ENCODE results near the gene ICE2. TPM values are rescaled to one million over a fixed set of nuclear protein-coding genes. Genes with fewer than 3 reads are reported as not detected.
"Not testable (repeated sequence)": the region's sequence is repeated elsewhere in the genome, so short reads cannot be mapped to it uniquely, and the experiment has no call there.

ICE2 gene
- polyA plus RNA-seq, 4 donors, result 64.2 to 97.3 (median 88.6) TPM

DNA sequence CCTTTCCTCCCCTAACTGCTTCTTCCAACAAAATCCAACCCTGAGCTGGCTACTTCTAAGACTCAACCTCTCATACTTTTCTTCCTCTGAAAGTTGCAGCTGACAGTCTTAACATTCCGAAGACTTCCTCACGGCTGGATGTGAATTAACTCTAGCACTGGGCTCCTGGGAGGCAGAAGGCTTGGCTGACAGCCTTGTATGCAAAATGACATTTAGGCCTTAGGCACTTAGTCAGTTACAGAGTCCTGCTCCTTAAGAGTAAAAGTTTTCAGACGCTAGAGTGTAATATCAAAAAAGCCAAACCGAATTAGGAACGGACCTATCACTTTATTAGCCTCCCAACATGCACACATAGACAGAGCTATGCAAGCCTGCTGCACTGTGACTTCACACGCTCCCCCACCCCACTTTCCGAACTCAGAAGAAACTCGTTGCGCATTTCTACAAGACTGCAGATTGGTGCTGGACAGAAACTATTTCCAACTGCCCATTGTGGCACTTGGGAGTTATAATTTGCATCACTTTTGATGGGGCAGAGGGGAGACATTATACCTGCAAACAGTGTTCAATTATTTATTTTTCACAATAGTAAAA lies 65.6 kb downstream of the ICE2 start:
- no peak for DNase-seq (ENCODE audit: low read depth in 4 of 4, low spot score in 3 of 4)

DNA sequence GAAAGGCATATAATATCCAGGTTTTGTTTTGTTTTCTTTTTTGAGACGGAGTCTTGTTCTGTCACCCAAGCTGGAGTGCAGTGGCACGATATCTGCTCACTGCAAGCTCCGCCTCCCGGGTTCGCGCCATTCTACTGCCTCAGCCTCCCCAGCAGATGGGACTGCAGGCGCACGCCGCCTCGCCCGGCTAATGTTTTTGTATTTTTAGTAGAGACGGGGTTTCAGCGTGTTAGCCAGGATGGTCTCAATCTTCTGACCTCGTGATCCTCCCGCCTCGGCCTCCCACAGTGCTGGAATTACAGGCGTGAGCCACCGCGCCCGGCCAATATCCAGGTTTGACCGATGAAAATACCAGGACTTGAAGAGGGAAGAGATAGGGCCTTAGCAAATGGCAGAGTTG lies 66.1 kb downstream of the ICE2 start:
- not testable (repeated sequence) for DNase-seq (ENCODE audit: low read depth in 4 of 4, low spot score in 3 of 4)

DNA sequence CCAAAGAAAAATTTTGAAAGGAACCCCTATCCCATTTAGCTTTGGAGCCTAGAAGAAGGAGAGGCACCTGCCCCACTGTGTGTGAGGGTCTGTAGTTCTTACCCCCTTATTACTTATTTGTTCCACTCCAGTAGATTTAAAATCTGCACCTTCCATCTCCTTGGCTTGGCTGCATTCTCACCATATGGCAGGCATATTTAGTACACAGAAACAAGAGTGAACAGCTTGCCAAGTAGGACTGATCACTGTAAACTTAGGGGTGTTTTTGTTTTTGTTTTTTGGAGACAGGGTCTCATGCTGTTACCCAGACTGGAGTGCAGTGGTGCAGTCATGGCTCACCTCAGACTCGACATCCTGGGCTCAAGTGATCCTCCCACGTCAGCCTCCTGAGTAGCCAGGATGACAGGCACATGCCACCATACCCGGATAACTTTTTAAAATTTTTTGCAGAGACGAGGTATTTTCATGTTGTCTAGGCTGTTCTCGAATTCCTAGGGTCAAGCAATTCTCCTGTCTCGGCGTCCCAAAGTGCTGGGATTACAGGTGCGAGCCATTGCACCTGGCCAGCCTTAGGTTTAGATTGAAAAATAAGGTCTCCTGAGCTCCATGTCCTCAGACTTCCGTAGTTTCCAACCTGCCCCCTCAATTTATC lies 67.0 kb downstream of the ICE2 start:
- no peak for DNase-seq (ENCODE audit: low read depth in 4 of 4, low spot score in 3 of 4)

DNA sequence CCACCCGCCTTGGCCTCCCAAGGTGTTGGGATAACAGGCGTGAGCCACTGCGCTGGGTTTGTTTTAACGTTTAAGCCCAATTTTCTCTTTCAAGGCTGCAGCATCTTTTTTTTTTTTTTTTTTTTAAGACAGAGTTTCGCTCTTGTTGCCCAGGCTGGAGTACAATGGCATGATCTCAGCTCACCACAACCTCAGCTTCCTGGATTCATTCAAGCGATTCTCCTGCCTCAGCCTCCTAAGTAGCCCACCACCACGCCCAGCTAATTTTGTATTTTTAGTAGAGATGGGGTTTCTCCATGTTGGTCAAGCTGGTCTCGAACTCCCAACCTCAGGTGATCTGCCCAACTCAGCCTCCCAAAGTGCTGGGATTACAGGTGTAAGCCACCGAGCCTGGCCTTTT lies 68.6 kb downstream of the ICE2 start:
- DNase-seq (ENCODE audit: low read depth in 4 of 4, low spot score in 3 of 4), result not testable (repeated sequence)

DNA sequence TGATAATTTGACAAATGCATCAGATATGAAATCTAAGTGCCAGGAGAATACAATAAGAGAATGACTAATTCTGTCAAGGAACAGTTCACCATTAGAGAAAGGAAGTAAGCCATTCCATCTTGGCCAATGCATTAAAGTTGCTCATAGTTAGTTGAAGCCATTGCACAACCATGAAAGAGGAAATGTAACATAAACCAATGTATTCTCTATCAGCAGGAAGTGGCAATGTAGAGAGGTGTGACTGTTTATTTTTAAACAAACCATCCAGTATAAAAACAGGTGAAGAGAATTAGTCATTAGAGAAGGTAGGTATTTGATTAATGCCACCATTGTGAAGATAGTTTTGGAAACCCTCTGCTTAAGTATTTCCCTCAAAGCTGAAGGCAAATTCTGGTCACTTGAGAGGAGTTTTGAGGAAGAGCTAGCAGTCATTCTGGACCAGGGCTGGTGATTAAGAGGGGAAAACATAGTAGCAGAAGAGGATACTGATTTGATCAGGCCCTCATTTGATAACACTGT lies 70.4 kb downstream of the ICE2 start:
- no peak for DNase-seq (ENCODE audit: low read depth in 4 of 4, low spot score in 3 of 4)

DNA sequence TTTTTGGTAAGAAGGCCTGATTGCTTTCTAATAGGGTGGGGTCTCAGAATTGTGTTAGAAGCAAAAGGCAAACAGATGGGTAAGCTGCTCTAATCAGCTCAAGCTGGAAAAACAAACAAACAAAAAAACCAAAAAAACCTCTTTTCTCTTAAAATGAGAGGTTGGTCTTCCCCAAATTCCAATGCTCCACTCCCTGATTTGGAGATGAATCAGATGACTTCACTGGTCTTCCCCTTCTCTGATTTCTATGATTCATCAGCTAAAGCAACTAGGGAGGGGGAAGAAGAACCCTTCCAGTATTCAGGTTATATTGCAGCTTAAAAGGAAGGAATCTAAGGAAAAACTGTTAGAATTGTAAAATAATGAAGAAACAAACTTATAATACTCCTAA lies 71.5 kb downstream of the ICE2 start:
- no peak for DNase-seq (ENCODE audit: low read depth in 4 of 4, low spot score in 3 of 4)

DNA sequence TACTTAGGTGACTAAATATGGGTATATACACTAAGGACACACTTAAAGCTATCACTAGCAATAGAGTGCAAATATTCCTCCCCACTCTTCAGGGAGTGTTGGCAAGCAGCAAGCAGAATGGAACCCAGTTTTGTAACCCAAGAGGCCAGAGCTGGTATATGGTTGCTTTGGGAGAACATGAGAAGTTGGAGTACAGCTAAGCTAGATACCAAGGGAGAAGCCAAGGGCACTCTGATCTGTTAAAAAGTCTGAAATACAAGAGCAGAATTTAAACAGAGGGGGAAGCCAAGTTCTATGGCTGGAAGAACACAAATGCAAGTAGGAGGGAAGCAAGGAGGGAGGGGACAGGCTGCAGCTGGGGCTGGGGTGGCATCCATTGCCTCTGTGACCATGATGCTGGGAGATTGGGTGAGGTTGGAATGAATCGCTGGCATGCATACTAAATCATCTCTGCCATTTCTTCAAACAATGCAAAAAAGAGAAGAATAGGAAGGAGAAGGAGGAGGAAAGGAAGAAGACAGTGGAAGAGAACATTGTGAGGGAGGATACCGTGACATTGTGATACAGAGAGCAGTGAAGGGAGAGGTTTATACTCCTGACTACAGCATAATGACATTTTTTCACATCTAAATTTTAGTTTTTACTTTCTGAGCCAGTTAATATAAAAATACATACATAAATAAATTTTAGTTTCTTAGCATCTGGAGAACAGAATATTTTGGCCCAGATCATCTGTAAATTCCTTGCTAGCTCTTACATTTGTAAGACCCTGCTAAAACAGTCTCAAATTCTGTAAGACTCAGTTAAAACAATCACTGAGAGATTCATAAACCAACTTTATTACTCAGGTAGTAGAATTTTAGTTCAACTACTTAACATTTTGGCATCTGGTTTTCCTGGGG lies 72.2 kb downstream of the ICE2 start:
- no peak for DNase-seq (ENCODE audit: low read depth in 4 of 4, low spot score in 3 of 4)

DNA sequence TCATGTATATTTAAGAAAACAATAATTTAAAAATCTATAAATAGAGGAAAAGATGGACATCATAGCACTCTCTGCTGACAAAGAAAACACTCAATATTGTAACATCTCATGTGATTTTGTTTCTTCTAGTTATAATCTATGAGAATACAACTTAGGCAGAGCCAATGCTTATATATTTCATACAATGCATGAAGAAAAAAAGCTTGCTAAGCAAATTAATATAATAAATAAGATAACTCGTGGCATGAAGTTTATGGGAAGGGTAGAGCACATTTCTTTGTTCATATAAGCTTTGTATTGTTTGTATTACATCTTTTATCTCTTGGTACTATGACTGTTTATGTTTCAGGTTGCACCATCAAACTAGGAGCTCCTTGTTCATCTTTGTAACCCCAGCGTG lies 73.5 kb downstream of the ICE2 start:
- DNase-seq (ENCODE audit: low read depth in 4 of 4, low spot score in 3 of 4), result no peak

DNA sequence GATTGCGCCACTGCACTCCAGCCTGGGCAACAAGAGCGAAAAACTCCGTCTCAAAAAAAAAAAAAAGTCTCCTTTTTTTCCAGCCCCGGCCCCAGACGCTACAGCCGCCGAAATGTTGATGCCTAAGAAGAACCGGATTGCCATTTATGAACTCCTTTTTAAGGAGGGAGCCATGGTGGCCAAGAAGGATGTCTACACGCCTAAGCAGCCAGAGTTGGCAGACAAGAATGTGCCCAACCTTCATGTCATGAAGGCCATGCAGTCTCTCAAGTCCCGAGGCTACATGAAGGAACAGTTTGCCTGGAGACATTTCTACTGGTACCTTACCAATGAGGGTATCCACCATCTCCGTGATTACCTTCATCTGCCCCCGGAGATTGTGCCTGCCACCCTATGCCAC lies 74.6 kb downstream of the ICE2 start:
- DNase-seq (ENCODE audit: low read depth in 4 of 4, low spot score in 3 of 4), result not testable (repeated sequence)

DNA sequence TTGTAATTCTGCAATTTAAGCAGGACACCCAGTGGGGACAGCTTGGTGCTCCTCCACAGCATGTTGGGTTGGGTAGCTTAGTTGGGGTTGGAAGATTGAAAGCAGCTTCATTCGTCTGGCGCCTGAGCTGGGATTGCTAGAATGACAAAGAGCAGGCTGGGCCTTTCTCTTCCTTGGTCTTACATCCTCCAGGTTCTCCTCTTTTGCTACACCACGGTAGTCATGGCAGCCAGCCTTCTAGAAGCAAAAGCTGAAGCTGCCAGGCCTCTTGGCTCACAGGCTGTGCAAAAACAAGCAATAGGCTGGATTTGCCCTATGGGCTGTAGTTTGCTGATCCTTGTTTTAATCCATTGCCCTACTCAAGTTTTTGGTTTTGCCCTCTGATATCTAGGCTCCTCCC lies 78.0 kb downstream of the ICE2 start:
- no peak for DNase-seq (ENCODE audit: low read depth in 4 of 4, low spot score in 3 of 4)

DNA sequence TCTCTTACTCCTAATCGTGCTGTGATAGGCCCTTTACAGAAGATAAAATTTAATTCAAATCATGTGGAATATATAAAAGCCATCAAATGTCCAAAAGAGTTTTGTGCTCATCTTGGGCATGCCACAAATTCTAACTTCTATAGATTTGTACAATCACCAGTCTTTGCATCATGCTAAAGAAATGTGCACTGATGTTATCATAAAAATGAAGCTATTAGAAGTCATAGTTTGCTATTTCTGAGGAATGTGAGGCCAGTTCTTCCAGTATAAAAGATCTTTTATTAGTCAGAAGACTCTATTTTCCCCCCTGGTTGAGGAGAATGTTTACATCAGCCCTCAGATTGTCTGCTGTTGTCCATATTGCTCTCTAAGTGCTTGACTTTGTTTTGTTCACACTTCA lies 79.0 kb downstream of the ICE2 start:
- DNase-seq (ENCODE audit: low read depth in 4 of 4, low spot score in 3 of 4), result no peak

DNA sequence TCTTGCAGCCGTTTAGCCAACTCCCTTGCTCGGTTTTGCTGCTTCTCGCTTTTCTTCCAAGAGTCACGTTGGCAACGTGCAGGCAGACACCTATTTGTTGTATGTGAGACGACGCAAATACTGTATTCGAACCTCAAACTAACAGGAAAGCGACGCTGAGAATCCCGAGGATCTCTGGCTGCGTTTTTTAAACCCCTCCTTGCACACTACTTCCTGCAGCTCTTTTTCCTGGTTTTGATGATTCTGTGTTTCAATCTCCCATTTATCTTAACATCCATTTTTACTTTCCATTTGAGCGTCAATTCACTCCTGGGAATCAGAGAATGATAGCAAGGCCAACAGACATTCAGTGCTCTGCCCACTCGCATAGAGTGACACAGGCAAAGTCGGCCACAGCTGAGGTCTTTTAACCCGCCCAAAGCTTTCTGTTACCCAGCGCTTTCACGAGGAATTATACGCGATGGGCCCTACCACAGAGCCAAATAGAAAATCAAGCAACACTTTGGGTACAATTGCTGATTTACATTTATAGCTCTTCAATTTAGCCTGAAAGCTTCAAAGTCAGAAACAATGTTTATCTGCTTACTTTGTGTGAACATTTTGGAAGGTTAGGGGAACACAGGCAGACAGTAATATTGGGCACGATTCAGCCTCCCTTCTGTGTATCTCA lies 79.6 kb downstream of the ICE2 start:
- no peak for DNase-seq (ENCODE audit: low read depth in 4 of 4, low spot score in 3 of 4)

DNA sequence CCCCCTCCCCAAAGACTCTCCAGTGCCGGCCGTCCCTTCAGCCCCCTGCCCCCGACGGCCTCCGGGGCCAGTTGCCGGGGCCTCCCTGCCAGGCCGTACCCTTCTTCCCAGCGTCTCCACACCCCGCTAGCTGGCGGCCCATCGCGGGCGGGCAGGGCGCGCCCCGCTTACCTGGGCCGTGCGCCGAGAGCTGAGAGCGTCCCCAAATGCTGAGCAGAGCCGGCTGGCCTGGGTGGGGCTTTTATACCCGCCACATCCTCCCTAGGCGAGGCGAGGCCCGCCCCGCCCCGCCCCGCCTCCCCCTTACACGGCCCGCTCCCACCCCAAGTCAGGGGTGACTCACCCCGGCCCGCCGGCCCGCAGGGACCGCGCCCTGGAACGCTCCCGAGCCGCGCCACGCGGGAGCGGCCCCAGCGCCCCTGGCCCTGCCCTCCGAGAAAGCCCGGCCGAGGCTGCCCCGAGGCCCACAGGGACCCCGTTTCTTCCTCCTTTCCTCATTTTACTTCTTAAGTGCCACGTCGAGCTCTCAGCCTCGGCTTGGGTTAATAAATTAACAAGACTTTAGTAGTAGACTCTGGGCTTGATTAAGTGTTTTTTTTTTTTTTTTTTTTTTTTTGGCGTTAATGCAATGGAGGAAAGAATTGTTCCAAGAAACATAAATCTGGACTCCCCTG lies 81.0 kb downstream of the ICE2 start, which contains the start of gene ANXA2:
TSS of gene ANXA2 (minus strand) at position 215 of the 674 bp plus-strand sequence. CDS start 11,911 bp downstream, outside the sequence.
- DNase-seq (ENCODE audit: low read depth in 4 of 4, low spot score in 3 of 4), result no peak

DNA sequence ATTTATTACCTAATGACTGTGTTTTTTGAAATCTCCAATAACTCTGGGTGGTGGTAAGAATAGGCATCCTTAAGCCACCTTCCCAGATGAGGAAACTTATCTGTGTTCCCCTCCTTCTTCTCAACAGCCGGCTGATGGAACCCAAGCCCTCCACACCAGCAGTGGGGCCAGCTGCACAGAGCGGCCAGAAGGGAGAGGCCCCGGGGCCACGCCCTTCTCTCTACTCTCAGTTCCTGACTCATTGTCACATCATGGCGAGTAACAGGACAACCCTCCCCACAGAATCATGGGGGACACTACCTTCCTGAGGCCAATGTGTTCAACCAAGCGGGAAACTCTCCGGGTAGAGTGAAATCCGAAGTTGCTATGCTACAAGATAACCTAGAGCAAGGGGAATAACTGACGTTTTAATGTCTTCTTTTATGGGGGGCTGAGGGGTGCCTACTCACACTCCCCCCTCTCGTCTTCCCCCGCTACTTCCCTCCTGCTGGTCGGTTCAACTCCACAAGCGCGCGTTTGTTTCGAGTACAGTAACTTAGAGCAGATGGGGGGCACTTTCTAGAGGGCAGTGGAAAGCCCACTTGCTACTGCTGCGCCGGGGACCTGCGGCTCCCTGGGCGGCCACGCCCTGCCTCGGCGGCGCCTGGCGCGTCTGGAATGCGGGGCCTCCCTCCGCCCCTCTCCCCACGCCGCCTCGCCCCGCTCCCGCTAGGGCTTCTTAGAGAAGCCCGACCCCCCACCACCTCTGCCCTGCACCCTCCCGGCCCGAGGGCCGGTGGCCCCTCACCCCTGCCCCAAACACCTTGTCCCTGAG lies 81.8 kb downstream of the ICE2 start:
- DNase-seq (ENCODE audit: low read depth in 4 of 4, low spot score in 3 of 4), result no peak

DNA sequence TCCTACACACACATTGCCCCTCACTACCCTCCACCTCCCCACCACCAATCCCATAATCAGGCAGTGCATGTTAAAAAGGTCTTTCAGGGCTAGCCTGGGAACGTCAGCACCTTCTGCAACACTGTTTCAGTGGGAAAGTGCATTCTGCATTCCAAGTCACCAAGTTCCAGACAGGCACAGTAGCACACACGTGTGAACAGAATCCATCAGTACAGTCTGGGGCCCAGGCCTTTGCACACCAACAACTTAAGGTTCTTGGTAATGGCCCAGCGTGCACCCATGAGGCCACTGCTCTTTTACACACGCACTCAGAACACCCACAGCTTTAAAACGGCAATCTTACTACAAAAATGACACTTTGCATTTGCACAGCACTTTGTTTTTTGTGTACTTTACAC lies 82.4 kb downstream of the ICE2 start:
- DNase-seq (ENCODE audit: low read depth in 4 of 4, low spot score in 3 of 4), result no peak

DNA sequence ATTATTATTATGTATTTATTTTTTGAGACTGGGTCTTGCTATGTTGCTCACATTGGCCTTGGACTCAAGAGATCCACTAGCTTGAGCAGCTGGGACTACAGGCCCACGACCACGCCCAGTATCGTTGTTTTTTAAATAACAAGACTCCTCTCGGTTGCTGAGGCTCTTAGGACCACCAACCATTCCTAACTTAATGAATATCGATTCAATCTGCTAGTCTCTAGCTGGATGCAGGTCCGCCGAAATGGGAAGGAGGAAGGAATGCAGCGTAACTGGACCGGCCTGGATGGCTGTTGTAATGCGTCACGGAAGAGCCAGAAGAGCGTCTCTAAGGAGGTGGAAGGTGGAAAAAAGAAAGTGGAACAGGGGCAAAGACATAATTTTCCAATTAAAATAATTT lies 82.8 kb downstream of the ICE2 start:
- no peak for DNase-seq (ENCODE audit: low read depth in 4 of 4, low spot score in 3 of 4)

DNA sequence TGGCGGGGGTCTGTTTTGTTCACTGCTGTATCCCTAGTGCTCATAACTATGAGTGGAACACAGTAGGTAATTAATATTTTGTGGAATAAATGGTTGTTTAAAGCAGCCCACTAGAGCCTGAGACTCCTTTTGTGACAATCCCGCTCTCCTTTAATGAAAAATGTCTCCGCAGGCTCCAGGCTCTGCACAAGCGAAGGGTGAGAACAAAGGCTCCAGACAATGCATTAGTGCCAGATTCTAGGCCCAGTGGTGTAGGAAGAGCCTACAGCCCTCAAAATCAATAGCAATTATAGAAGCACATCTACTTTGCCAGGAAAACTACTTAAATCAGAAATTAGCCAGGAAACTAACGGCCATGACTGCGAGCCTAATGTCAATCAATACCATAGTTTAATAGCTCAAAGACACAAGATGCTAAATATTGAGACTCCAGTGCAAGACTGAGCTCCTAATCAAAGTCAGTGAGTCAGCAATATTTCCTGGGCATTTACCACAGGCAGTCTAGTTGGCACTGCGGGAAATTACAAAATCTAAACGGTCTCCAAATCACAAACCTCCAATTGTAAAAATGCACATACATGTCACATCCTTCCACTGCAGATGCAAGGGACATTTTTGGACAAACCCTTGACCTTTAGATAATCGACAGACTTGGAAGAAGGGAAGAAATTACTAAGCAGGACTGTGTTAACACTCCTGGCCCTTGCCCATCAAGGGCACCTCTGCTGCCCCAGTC lies 83.5 kb downstream of the ICE2 start:
- DNase-seq (ENCODE audit: low read depth in 4 of 4, low spot score in 3 of 4), result no peak

DNA sequence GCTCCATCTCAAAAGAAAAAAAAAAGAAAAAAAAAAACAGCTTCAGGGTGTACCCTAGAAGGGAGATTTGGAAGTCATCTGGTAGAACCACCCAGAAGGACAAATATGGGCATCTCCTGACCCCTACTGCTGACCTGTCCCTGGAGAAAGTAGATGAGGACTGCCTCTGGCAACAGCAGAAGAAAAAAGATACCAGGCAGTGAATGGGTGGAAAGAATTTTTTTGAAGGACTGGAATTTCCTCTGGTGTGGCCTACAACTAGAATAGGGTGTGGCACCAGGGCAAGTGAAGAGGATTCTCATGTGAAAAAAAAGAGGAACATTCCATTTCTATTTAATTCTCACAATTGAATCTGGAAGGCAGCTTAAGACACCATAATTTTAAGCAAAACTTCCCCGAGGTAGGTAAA lies 84.2 kb downstream of the ICE2 start:
- DNase-seq (ENCODE audit: low read depth in 4 of 4, low spot score in 3 of 4), result no peak
